Measurements from ENCODE around the gene PNRC1.
"Not testable (repeated sequence)": the region's sequence is repeated elsewhere in the genome, so short reads cannot be mapped to it uniquely, and the experiment has no call there.

Gene PNRC1

GRCh38 chr6:89080281-89081128 is at the start of gene PNRC1:
Gene PNRC1, plus strand, starts transcription at chr6:89080751. Its CDS starts 144 bp downstream, at chr6:89080895.
- DNase-seq (ENCODE audit: low read depth in 3 of 3, low spot score in 1 of 3): peak; percentile 100

- no peak for DNase-seq (ENCODE audit: low read depth in 3 of 3, low spot score in 1 of 3)
Observed at GRCh38 chr6:89032599-89032998, 48.0 kb upstream of the PNRC1 start.

- no peak for DNase-seq (ENCODE audit: low read depth in 3 of 3, low spot score in 1 of 3)
Observed at GRCh38 chr6:89033461-89033860, 47.1 kb upstream of the PNRC1 start.

GRCh38 chr6:89034116-89034515 is 46.4 kb upstream of the PNRC1 start:
- DNase-seq (ENCODE audit: low read depth in 3 of 3, low spot score in 1 of 3): not testable (repeated sequence)

- DNase-seq (ENCODE audit: low read depth in 3 of 3, low spot score in 1 of 3): no peak
Observed at GRCh38 chr6:89034586-89035251, 45.8 kb upstream of the PNRC1 start.

GRCh38 chr6:89035252-89036101 is 45.1 kb upstream of the PNRC1 start:
- DNase-seq (ENCODE audit: low read depth in 3 of 3, low spot score in 1 of 3): no peak

GRCh38 chr6:89037141-89037900 is 43.2 kb upstream of the PNRC1 start:
- DNase-seq (ENCODE audit: low read depth in 3 of 3, low spot score in 1 of 3): no peak

GRCh38 chr6:89037901-89038293 is 42.7 kb upstream of the PNRC1 start:
- not testable (repeated sequence) for DNase-seq (ENCODE audit: low read depth in 3 of 3, low spot score in 1 of 3)

- DNase-seq (ENCODE audit: low read depth in 3 of 3, low spot score in 1 of 3): no peak
Observed at GRCh38 chr6:89042664-89043063, 37.9 kb upstream of the PNRC1 start.

- no peak for DNase-seq (ENCODE audit: low read depth in 3 of 3, low spot score in 1 of 3)
Observed at GRCh38 chr6:89044328-89045010, 36.1 kb upstream of the PNRC1 start.

GRCh38 chr6:89045011-89045387 is 35.6 kb upstream of the PNRC1 start:
- DNase-seq (ENCODE audit: low read depth in 3 of 3, low spot score in 1 of 3): no peak

GRCh38 chr6:89045576-89045975 is 35.0 kb upstream of the PNRC1 start:
- DNase-seq (ENCODE audit: low read depth in 3 of 3, low spot score in 1 of 3): no peak

GRCh38 chr6:89047473-89047872 is 33.1 kb upstream of the PNRC1 start:
- no peak for DNase-seq (ENCODE audit: low read depth in 3 of 3, low spot score in 1 of 3)

GRCh38 chr6:89048288-89048923 is 32.1 kb upstream of the PNRC1 start:
- DNase-seq (ENCODE audit: low read depth in 3 of 3, low spot score in 1 of 3): no peak

- no peak for DNase-seq (ENCODE audit: low read depth in 3 of 3, low spot score in 1 of 3)
Observed at GRCh38 chr6:89048985-89049384, 31.6 kb upstream of the PNRC1 start.

GRCh38 chr6:89050155-89050554 is 30.4 kb upstream of the PNRC1 start:
- DNase-seq (ENCODE audit: low read depth in 3 of 3, low spot score in 1 of 3): no peak

- DNase-seq (ENCODE audit: low read depth in 3 of 3, low spot score in 1 of 3): no peak
Observed at GRCh38 chr6:89050697-89051096, 29.9 kb upstream of the PNRC1 start.

- DNase-seq (ENCODE audit: low read depth in 3 of 3, low spot score in 1 of 3): no peak
Observed at GRCh38 chr6:89051676-89052075, 28.9 kb upstream of the PNRC1 start.

- DNase-seq (ENCODE audit: low read depth in 3 of 3, low spot score in 1 of 3): no peak
Observed at GRCh38 chr6:89054208-89054607, 26.3 kb upstream of the PNRC1 start.

- DNase-seq (ENCODE audit: low read depth in 3 of 3, low spot score in 1 of 3): no peak
Observed at GRCh38 chr6:89057759-89058158, 22.8 kb upstream of the PNRC1 start.
